IMR-90 (cell line): ENCODE measurements around the gene DNM2. TPM values are rescaled to one million over a fixed set of nuclear protein-coding genes. Genes with fewer than 3 reads are reported as not detected.

Experiments used
- ATAC-seq: fragments of 200-7000 bp; cut with Tn5 transposase; 2 replicates; pipeline ENCODE4 v1.9.1; 2020; ENCODE audit warnings: low read depth, mild to moderate bottlenecking, moderate library complexity
- BruUV-seq: library from RNA; stranded (reverse); fragments of 400-500 nt; replicated peaks from 2 replicates; lab custom pipeline; 2021; lab: Mats Ljungman, UMichigan
- CTCF ChIA-PET: fragments of 300-600 bp; formaldehyde crosslinking; extraction: SDS; loops from one replicate; lab custom pipeline; 2021; ENCODE audit warnings: antibody characterized with exemption; lab: Yijun Ruan, JAX
- POLR2A ChIA-PET: fragments of 300-600 bp; sonication (Branson Sonifier 250); formaldehyde crosslinking; loops from one replicate; lab custom pipeline; 2022; ENCODE audit warnings: antibody characterized with exemption; ENCODE audit not compliant: unreplicated experiment; lab: Charles Lee
- DNase-seq: peaks from one replicate; pipeline ENCODE4 v3.0.0; 2013
- H2AFZ ChIP-seq: replicated peaks from 2 replicates; pipeline ENCODE3; 2013; ENCODE audit warnings: low read length, mild to moderate bottlenecking; ENCODE audit not compliant: poor library complexity
- H2AK5ac ChIP-seq: 2 replicates; pipeline ENCODE4 v1.6.1; 2013; ENCODE audit warnings: low read depth, low read length, inconsistent platforms
- H2AK9ac ChIP-seq: replicated peaks from 2 replicates; pipeline ENCODE3; 2013; ENCODE audit warnings: mild to moderate bottlenecking, low read depth, low read length, moderate library complexity; ENCODE audit not compliant: poor library complexity
- H2BK120ac ChIP-seq: 2 replicates; pipeline ENCODE4 v1.6.1; 2013; ENCODE audit warnings: low read depth, low read length, inconsistent platforms
- H2BK15ac ChIP-seq: 3 replicates; pipeline ENCODE4 v1.6.1; 2013; ENCODE audit warnings: low read depth, low read length, inconsistent platforms
- H2BK20ac ChIP-seq: 2 replicates; pipeline ENCODE4 v1.6.1; 2013; ENCODE audit warnings: low read depth, mild to moderate bottlenecking, inconsistent platforms, low read length, moderate library complexity
- H2BK5ac ChIP-seq: 2 replicates; pipeline ENCODE4 v1.6.1; 2013; ENCODE audit warnings: mild to moderate bottlenecking, low read depth, low read length, inconsistent platforms; ENCODE audit not compliant: poor library complexity, severe bottlenecking
- H3K14ac ChIP-seq: replicated peaks from 2 replicates; pipeline ENCODE4 v1.6.1; 2013; ENCODE audit warnings: low read depth, low read length, inconsistent platforms
- H3K18ac ChIP-seq: 2 replicates; pipeline ENCODE4 v1.6.1; 2013; ENCODE audit warnings: low read depth, low read length, control low read depth
- H3K23ac ChIP-seq: 2 replicates; pipeline ENCODE4 v1.6.1; 2013; ENCODE audit warnings: low read depth, low read length, inconsistent platforms
- H3K27ac ChIP-seq: 2 replicates; pipeline ENCODE4 v1.5.1; 2013; ENCODE audit warnings: mild to moderate bottlenecking, control low read depth, low read length; ENCODE audit not compliant: insufficient read depth
- H3K27me3 ChIP-seq: 2 replicates; pipeline ENCODE4 v1.6.1; 2013; ENCODE audit warnings: low read length; ENCODE audit not compliant: control insufficient read depth, insufficient read depth
- H3K36me3 ChIP-seq: 2 replicates; pipeline ENCODE4 v1.6.1; 2013; ENCODE audit warnings: low read length, mixed read lengths; ENCODE audit not compliant: control insufficient read depth, insufficient read depth
- H3K4ac ChIP-seq: 2 replicates; pipeline ENCODE4 v1.6.1; 2013; ENCODE audit warnings: low read depth, low read length, inconsistent platforms
- H3K4me1 ChIP-seq: 2 replicates; pipeline ENCODE4 v1.6.1; 2013; ENCODE audit warnings: low read length, mixed read lengths; ENCODE audit not compliant: control insufficient read depth, insufficient read depth
- H3K4me2 ChIP-seq: 2 replicates; pipeline ENCODE4 v1.6.1; 2013; ENCODE audit warnings: low read depth, mild to moderate bottlenecking, control low read depth, low read length, moderate library complexity
- H3K4me3 ChIP-seq: 2 replicates; pipeline ENCODE4 v1.5.1; 2013; ENCODE audit warnings: low read depth, mild to moderate bottlenecking, control low read depth, low read length, moderate library complexity; ENCODE audit not compliant: insufficient read depth
- H3K56ac ChIP-seq: 2 replicates; pipeline ENCODE4 v1.6.1; 2013; ENCODE audit warnings: low read length, inconsistent platforms; ENCODE audit not compliant: insufficient read depth; ENCODE audit errors: extremely low read depth
- H3K79me1 ChIP-seq, 2 experiments: 2 replicates each; pipeline ENCODE4 v1.6.1; 2013; ENCODE audit warnings: low read length in 2 of 2, inconsistent platforms in 1 of 2, low read depth in 1 of 2
- H3K9ac ChIP-seq: 2 replicates; pipeline ENCODE4 v1.6.1; 2013; ENCODE audit warnings: low read depth, low read length, control low read depth
- H3K9me1 ChIP-seq: 2 replicates; pipeline ENCODE4 v1.6.1; 2013; ENCODE audit warnings: low read length, inconsistent platforms; ENCODE audit not compliant: insufficient read depth
- H3K9me3 ChIP-seq: 2 replicates; pipeline ENCODE4 v1.6.1; 2013; ENCODE audit warnings: low read length; ENCODE audit not compliant: control insufficient read depth, insufficient read depth
- H4K20me1 ChIP-seq: 2 replicates; pipeline ENCODE4 v1.6.1; 2013; ENCODE audit warnings: low read length, inconsistent platforms; ENCODE audit not compliant: insufficient read depth
- H4K5ac ChIP-seq: 2 replicates; pipeline ENCODE4 v1.6.1; 2013; ENCODE audit warnings: mild to moderate bottlenecking, low read depth, low read length, control low read depth
- H4K8ac ChIP-seq, 2 experiments: 2 replicates each; pipeline ENCODE4 v1.6.1; 2013; ENCODE audit warnings: low read depth in 2 of 2, low read length in 2 of 2, control low read depth in 1 of 2, inconsistent platforms in 1 of 2
- H4K91ac ChIP-seq: 2 replicates; pipeline ENCODE4 v1.6.1; 2013; ENCODE audit warnings: low read depth, low read length, inconsistent platforms; ENCODE audit not compliant: insufficient read depth
- BHLHE40 ChIP-seq: fragments of 150-350 bp; IDR thresholded peaks from 2 replicates; pipeline ENCODE4 v1.6.1; 2016; ENCODE audit warnings: mild to moderate bottlenecking, low read depth, low read length
- CEBPB ChIP-seq: IDR thresholded peaks from 2 replicates; pipeline ENCODE4 v1.6.1; 2012; ENCODE audit warnings: low read depth, low read length, improper control_type of control experiment
- CHD1 ChIP-seq: IDR thresholded peaks from 2 replicates; pipeline ENCODE4 v1.6.1; 2012; ENCODE audit warnings: low read depth, low read length, improper control_type of control experiment
- MAFK ChIP-seq: IDR thresholded peaks from 2 replicates; pipeline ENCODE4 v1.6.1; 2012; ENCODE audit warnings: low read depth, low read length, improper control_type of control experiment
- MAZ ChIP-seq: IDR thresholded peaks from 2 replicates; pipeline ENCODE4 v1.6.1; 2012; ENCODE audit warnings: low read depth, mild to moderate bottlenecking, low read length, improper control_type of control experiment, moderate library complexity, borderline replicate concordance
- MXI1 ChIP-seq: IDR thresholded peaks from 2 replicates; pipeline ENCODE4 v1.6.1; 2012; ENCODE audit warnings: low read depth, mild to moderate bottlenecking, low read length, moderate library complexity, borderline replicate concordance
- NFE2L2 ChIP-seq: fragments of 150-350 bp; IDR thresholded peaks from 2 replicates; pipeline ENCODE4 v1.6.1; 2016; ENCODE audit warnings: low read depth, mild to moderate bottlenecking, low read length
- POLR2A ChIP-seq: IDR thresholded peaks from 2 replicates; pipeline ENCODE4 v1.6.1; 2012; ENCODE audit warnings: mild to moderate bottlenecking, low read depth, low read length
- RAD21 ChIP-seq: IDR thresholded peaks from 2 replicates; pipeline ENCODE4 v1.6.1; 2012; ENCODE audit warnings: low read length, improper control_type of control experiment
- RCOR1 ChIP-seq: IDR thresholded peaks from 2 replicates; pipeline ENCODE4 v1.6.1; 2012; ENCODE audit warnings: mild to moderate bottlenecking, low read length, improper control_type of control experiment; ENCODE audit not compliant: insufficient replicate concordance
- RFX5 ChIP-seq: IDR thresholded peaks from 2 replicates; pipeline ENCODE4 v1.8.0; 2012; ENCODE audit warnings: low read depth, mild to moderate bottlenecking, low read length, moderate library complexity
- SMC3 ChIP-seq: fragments of 150-350 bp; IDR thresholded peaks from 2 replicates; pipeline ENCODE4 v1.6.1; 2016; ENCODE audit warnings: low read depth, mild to moderate bottlenecking, antibody characterized with exemption, low read length, moderate library complexity
- WGBS, 2 experiments: methylation state at CpG; one replicate each; pipeline versions ENCODE4 v1.1.5 to v1.1.7; 2013; ENCODE audit warnings: missing lambda C conversion rate in 2 of 2; ENCODE audit not compliant: insufficient read length in 1 of 2; ENCODE audit errors: extremely low coverage in 2 of 2; 5-methylcytosine and 5-hydroxymethylcytosine counted together
- dilution Hi-C: fragments of 300-500 bp; cut with HindIII; formaldehyde crosslinking; loops from one replicate; pipeline ENCODE4 v1.14.3; 2018; ENCODE audit warnings: low sequenced_read_pairs; ENCODE audit not compliant: unreplicated experiment
- in situ Hi-C: fragments of 300-500 bp; cut with MboI; formaldehyde crosslinking; loops from 3 replicates; pipeline ENCODE4 v1.14.3; 2019; ENCODE audit warnings: low sequenced_read_pairs, inconsistent platforms, mixed read lengths
- intact Hi-C: fragments of 100-400 bp; cut with micrococcal nuclease; formaldehyde crosslinking; loops from 2 replicates; pipeline ENCODE4 v1.10.0; 2022
- polyA plus RNA-seq, 3 experiments: library from polyadenylated mRNA; depleted of rRNA; stranded (reverse); fragments of >200 nt; gene quantifications; 2 replicates each; pipeline ENCODE4 v1.2.3, GENCODE V29; 2012; ENCODE audit warnings: low replicate concordance in 1 of 3
- total RNA-seq: library from RNA; depleted of rRNA; stranded (reverse); fragments of >200 nt; gene quantifications from 2 replicates; pipeline ENCODE4 v1.2.3, GENCODE V29; 2012
- TF ChIP-seq, protein P1 (sequence below): fragments of 150-350 bp; IDR thresholded peaks from 2 replicates; pipeline ENCODE4 v1.6.1; 2017; ENCODE audit warnings: mild to moderate bottlenecking, antibody characterized with exemption, low read length, low read depth
- TF ChIP-seq, protein P2 (sequence below): fragments of 150-350 bp; IDR thresholded peaks from 2 replicates; pipeline ENCODE4 v1.6.1; 2016; ENCODE audit warnings: low read depth, mild to moderate bottlenecking, low read length, moderate library complexity, borderline replicate concordance

The DNM2 gene
- total and polyA plus RNA-seq, 2 of the 4 experiments (the other 2 are of a cell fraction) = 55.6 to 74.2 TPM

DNA sequence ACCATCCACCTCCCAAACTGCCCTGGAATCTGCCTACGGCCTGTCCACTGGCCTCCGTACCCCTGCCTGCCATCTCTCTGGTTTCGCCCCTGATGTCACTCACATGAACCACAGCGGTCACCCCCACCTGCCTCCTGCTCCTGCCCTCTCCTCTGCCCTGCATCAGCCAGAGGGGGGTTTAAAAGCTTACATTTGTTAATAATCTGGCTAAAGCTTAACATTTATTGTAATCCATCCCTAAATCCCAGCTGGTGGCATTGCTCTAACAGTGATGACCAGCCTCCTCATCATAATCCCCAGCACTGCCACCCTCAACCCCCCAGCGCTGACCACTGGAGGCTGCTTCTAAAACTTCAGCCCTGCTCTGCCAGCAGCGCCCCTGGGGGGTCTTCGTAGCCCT, 38.9 kb downstream of the DNM2 start:
- DNase-seq = no peak
- no peak for ATAC-seq
- H3K56ac ChIP-seq = no peak overlapping the region
- BruUV-seq = no TSS peak
- no peak overlapping the region for H3K27ac ChIP-seq
- H3K4me1 ChIP-seq = no peaks in the 10 kb centered on the region; the same call in 1 of the 2 replicates
- intact Hi-C loops = no loop called here
- H4K5ac ChIP-seq = no peak overlapping the region
- H4K20me1 ChIP-seq = peaks cover 69% of the 10 kb centered on the region
- H3K4me3 ChIP-seq = no peak overlapping the region
- no peak overlapping the region for H2AFZ ChIP-seq
- H3K4ac ChIP-seq = no peak overlapping the region
- H2BK120ac ChIP-seq = no peak overlapping the region
- in situ Hi-C loops = no loop called here
- H3K9me1 ChIP-seq = peaks cover 23% of the 10 kb centered on the region
- H3K9ac ChIP-seq = no peak overlapping the region
- no peak overlapping the region for H3K23ac ChIP-seq
- H3K14ac ChIP-seq = no peak overlapping the region
- no peak overlapping the region for H3K18ac ChIP-seq
- CTCF ChIA-PET = no interaction called here
- no peak overlapping the region for H3K4me2 ChIP-seq
- no peak for TF ChIP-seq MAZ
- TF ChIP-seq BHLHE40 = no peak
- TF ChIP-seq RAD21 = no peak
- TF ChIP-seq MXI1 = no peak
- no peak for TF ChIP-seq NFE2L2
- TF ChIP-seq, protein P1, sequence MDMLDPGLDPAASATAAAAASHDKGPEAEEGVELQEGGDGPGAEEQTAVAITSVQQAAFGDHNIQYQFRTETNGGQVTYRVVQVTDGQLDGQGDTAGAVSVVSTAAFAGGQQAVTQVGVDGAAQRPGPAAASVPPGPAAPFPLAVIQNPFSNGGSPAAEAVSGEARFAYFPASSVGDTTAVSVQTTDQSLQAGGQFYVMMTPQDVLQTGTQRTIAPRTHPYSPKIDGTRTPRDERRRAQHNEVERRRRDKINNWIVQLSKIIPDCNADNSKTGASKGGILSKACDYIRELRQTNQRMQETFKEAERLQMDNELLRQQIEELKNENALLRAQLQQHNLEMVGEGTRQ = no peak
- no peak for TF ChIP-seq RFX5
- no peak for TF ChIP-seq SMC3
- TF ChIP-seq MAFK = no peak
- TF ChIP-seq, protein P2, sequence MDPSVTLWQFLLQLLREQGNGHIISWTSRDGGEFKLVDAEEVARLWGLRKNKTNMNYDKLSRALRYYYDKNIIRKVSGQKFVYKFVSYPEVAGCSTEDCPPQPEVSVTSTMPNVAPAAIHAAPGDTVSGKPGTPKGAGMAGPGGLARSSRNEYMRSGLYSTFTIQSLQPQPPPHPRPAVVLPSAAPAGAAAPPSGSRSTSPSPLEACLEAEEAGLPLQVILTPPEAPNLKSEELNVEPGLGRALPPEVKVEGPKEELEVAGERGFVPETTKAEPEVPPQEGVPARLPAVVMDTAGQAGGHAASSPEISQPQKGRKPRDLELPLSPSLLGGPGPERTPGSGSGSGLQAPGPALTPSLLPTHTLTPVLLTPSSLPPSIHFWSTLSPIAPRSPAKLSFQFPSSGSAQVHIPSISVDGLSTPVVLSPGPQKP = no peak
- no peak for TF ChIP-seq POLR2A
- TF ChIP-seq CHD1 = no peak
- TF ChIP-seq RCOR1 = no peak
- TF ChIP-seq CEBPB = no peak
- peaks cover 11% of the 10 kb centered on the region for H3K36me3 ChIP-seq
- no peak overlapping the region for H2BK15ac ChIP-seq
- POLR2A ChIA-PET = no interaction called here
- no peaks in the 10 kb centered on the region for H3K27me3 ChIP-seq
- no peak overlapping the region for H4K91ac ChIP-seq
- WGBS, 2 experiments = no CpG with 5 or more reads among the region's 7 CpGs
- H3K9me3 ChIP-seq = no peaks in the 10 kb centered on the region
- dilution Hi-C loops = no loop called here
- H4K8ac ChIP-seq = no peak overlapping the region
- no peak overlapping the region for H2BK20ac ChIP-seq
- no peak overlapping the region for H2AK5ac ChIP-seq
- no peak overlapping the region for H2BK5ac ChIP-seq
- no peak overlapping the region for H2AK9ac ChIP-seq
- peaks cover 24 to 88% of the 10 kb centered on the region in 2 experiments for H3K79me1 ChIP-seq
